OCI-LY3 (cell line): Measurements from ENCODE around the gene KIF3C.
"Not testable (repeated sequence)": the region's sequence is repeated elsewhere in the genome, so short reads cannot be mapped to it uniquely, and the experiment has no call there.

ENCODE experiments used
- H2AFZ ChIP-seq: fragments of 200-600, 300-600 bp; shearing (Covaris generic); 2 replicates; pipeline ENCODE4 v1.6.0; 2014; ENCODE audit warnings: antibody characterized with exemption, low read depth, low read length
- H3K27ac ChIP-seq: fragments of 200-600, 300-600 bp; sonication (generic); 2 replicates; pipeline ENCODE4 v1.5.1; 2014; ENCODE audit warnings: mild to moderate bottlenecking, low read length, moderate library complexity, mixed read lengths
- H3K27me3 ChIP-seq: fragments of 200-600, 300-600 bp; sonication (generic); 2 replicates; pipeline ENCODE4 v1.6.1; 2014; ENCODE audit warnings: low read depth, low read length, mixed read lengths
- H3K36me3 ChIP-seq: fragments of 200-600, 300-600 bp; sonication (generic); replicated peaks from 2 replicates; pipeline ENCODE3; 2014; ENCODE audit warnings: low read depth, low read length, mixed read lengths
- H3K4me1 ChIP-seq: fragments of 300-600, 200-600 bp; sonication (generic); 2 replicates; pipeline ENCODE4 v1.6.1; 2014; ENCODE audit warnings: low read length, mixed read lengths
- H3K4me2 ChIP-seq: fragments of 200-600, 300-600 bp; sonication (generic); 2 replicates; pipeline ENCODE4 v1.6.1; 2014; ENCODE audit warnings: low read length, mixed read lengths
- H3K4me3 ChIP-seq: fragments of 300-600, 200-600 bp; sonication (generic); 2 replicates; pipeline ENCODE4 v1.5.1; 2014; ENCODE audit warnings: antibody characterized with exemption, mild to moderate bottlenecking, low read length, moderate library complexity
- H3K79me2 ChIP-seq: fragments of 300-600, 200-600 bp; shearing (Covaris generic); 2 replicates; pipeline ENCODE4 v1.6.1; 2014; ENCODE audit warnings: mild to moderate bottlenecking, low read length, mixed read lengths
- H3K9ac ChIP-seq: fragments of 300-600, 200-600 bp; shearing (Covaris generic); 2 replicates; pipeline ENCODE4 v1.6.0; 2014; ENCODE audit warnings: mild to moderate bottlenecking, low read length, moderate library complexity
- H3K9me3 ChIP-seq: fragments of 200-600, 300-600 bp; shearing (Covaris generic); 2 replicates; pipeline ENCODE4 v1.6.1; 2014; ENCODE audit warnings: low read length, mixed read lengths; ENCODE audit not compliant: insufficient read depth
- H4K20me1 ChIP-seq: fragments of 200-600, 300-600 bp; sonication (generic); 2 replicates; pipeline ENCODE4 v1.6.1; 2016; ENCODE audit warnings: low read length, mixed read lengths; ENCODE audit not compliant: insufficient read depth
- EZH2phosphoT487 ChIP-seq: fragments of 200-600 bp; shearing (Covaris generic); IDR thresholded peaks from 2 replicates; pipeline ENCODE4 v1.6.1; 2018; ENCODE audit warnings: antibody characterized with exemption, mixed run types, low read depth
- TF ChIP-seq, protein P1 (sequence below): fragments of 200-600, 300-600 bp; sonication (generic); IDR thresholded peaks from 2 replicates; pipeline ENCODE4 v1.5.1; 2014; ENCODE audit warnings: antibody characterized with exemption, low read length, low read depth

Gene KIF3C

DNA sequence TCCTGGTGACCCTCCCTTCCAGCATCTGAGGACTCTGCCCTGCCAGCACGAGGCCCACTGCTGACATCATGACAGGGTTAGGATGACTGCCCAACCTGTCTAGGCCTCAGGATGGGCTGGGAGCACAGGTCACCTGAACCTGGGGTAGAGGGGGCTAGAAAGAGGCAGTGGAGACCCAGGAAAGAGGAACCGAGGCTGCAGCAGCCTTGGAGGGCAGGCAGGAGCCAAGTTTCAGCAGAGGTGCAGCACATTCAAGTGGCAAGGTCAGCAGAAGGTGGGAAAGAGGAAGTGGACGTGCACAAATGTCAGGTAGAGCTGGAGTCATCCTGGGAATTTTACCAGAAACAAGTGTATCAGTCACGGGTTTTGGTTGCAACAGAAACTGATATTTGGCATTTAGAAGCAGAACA, 37.9 kb upstream of the KIF3C start:
- no peak overlapping the region for H3K4me3 ChIP-seq
- no peaks in the 10 kb centered on the region for H3K36me3 ChIP-seq
- no peak overlapping the region for H3K9ac ChIP-seq
- no peak for TF ChIP-seq EZH2phosphoT487
- TF ChIP-seq, protein P1, sequence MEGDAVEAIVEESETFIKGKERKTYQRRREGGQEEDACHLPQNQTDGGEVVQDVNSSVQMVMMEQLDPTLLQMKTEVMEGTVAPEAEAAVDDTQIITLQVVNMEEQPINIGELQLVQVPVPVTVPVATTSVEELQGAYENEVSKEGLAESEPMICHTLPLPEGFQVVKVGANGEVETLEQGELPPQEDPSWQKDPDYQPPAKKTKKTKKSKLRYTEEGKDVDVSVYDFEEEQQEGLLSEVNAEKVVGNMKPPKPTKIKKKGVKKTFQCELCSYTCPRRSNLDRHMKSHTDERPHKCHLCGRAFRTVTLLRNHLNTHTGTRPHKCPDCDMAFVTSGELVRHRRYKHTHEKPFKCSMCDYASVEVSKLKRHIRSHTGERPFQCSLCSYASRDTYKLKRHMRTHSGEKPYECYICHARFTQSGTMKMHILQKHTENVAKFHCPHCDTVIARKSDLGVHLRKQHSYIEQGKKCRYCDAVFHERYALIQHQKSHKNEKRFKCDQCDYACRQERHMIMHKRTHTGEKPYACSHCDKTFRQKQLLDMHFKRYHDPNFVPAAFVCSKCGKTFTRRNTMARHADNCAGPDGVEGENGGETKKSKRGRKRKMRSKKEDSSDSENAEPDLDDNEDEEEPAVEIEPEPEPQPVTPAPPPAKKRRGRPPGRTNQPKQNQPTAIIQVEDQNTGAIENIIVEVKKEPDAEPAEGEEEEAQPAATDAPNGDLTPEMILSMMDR: no peak
- no peak overlapping the region for H2AFZ ChIP-seq
- no peak overlapping the region for H3K4me2 ChIP-seq
- H3K9me3 ChIP-seq: no peaks in the 10 kb centered on the region
- peaks cover 8% of the 10 kb centered on the region for H3K4me1 ChIP-seq
- H3K27ac ChIP-seq: no peak overlapping the region
- H3K79me2 ChIP-seq: no peaks in the 10 kb centered on the region
- no peaks in the 10 kb centered on the region for H4K20me1 ChIP-seq
- no peaks in the 10 kb centered on the region for H3K27me3 ChIP-seq

DNA sequence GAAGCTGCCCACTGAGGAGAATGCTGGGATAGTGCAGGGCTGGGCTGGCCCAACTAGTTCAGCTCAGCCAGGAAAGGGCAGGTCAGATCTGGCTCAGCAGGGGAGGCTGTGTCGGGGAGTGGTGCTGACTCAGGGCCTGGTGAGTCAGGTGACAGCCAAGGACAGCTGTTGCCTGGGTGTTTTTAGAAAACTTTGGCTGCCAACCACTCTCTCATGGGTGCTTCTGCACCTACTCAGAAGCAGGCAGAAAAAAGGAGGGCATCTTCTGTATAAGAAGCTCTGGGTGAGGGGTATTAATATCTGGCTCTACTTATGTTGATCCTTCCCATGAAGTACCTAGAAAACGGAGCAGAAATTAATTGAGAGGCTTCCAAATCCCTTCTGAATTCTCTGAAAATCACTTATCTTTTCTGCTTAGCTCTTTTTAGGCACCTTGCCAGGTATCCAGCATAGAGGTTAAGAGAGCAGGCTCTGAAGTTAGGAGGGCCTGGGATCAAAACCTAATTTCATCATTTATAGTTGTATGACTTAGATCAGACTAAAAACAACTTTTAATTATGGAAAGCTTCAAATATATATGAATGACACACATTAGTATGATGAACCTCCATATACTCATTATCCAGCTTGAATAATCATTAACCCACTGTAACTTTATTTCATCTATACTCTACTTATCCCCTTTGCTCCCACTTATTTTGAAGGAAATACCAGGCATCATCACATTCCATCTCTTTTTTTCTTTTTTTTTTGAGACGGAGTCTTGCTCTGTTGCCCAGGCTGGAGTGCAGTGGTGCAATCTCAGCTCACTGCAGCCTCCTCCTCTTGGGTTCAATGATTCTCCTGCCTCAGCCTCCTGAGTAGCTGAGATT, 36.1 kb upstream of the KIF3C start:
- Histone ChIP-seq H3K9me3 (no peaks in the 10 kb centered on the region), H3K4me3 (no peak overlapping the region), H3K4me1 (peaks cover 8% of the 10 kb centered on the region), H4K20me1 (no peaks in the 10 kb centered on the region), H3K4me2 (no peak overlapping the region), H3K27me3 (no peaks in the 10 kb centered on the region), H2AFZ (no peak overlapping the region), H3K79me2 (no peaks in the 10 kb centered on the region), H3K36me3 (no peaks in the 10 kb centered on the region), H3K27ac (no peak overlapping the region), H3K9ac (no peak overlapping the region)
- TF ChIP-seq, protein P1: no peak
- TF ChIP-seq EZH2phosphoT487: no peak

DNA sequence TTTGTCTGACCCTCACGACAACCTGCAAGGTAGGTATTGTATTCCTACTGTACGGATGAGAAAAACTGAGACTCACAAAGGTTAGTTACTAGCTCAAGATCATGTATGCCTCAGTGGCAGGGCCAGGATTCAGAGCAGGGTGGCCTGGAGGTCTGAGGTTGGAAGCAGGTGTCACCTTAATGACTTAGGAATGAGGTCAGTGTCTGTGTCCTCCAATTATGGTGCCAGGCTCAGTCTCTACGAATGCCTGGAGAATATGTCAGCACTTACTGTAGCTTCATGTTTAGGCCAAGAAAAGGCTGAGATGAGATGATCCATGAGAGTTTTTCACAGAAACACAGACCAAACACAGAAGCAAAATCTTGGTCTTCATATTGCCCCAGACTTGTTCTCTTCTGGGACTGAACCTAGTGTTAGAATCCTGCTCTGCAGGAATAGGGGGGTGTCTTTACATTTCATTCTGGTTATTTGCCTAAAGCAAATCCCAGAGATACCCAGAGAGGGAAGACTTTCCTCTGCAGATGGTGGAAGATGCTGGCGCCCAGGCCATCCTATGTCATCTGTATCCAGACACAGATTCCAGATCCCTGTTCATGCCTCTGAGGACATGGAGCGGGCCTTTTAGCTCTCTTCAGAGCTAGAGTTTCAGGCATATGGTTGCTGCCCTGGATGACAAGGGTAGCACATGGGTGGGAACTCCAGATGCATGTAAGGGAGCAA, 35.3 kb upstream of the KIF3C start:
- no peaks in the 10 kb centered on the region for H3K79me2 ChIP-seq
- no peak overlapping the region for H3K27ac ChIP-seq
- no peaks in the 10 kb centered on the region for H3K36me3 ChIP-seq
- no peaks in the 10 kb centered on the region for H4K20me1 ChIP-seq
- TF ChIP-seq, protein P1: no peak
- H3K4me1 ChIP-seq: peaks cover 8% of the 10 kb centered on the region
- H3K9ac ChIP-seq: no peak overlapping the region
- H3K27me3 ChIP-seq: no peaks in the 10 kb centered on the region
- H2AFZ ChIP-seq: no peak overlapping the region
- no peak overlapping the region for H3K4me2 ChIP-seq
- H3K4me3 ChIP-seq: no peak overlapping the region
- no peaks in the 10 kb centered on the region for H3K9me3 ChIP-seq

DNA sequence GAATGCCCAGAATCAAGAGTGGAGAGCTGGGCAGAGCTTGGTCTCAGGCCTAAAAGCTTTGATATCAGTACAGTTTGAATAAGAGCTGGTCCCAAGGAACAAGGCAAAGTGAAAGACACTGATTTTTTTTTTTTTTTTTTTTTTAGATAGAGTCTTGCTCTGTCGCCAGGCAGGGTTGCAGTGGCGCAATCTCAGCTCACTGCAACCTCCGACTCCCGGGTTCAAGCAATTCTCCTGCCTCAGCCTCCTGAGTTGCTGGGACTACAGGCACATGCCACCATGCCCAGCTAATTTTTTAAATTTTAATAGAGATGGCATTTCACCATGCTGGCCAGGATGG, 34.4 kb upstream of the KIF3C start:
- H4K20me1 ChIP-seq, H3K4me1 ChIP-seq: not testable (repeated sequence)

More for the DNA sequence above, 34.4 kb upstream of the KIF3C start:
- H3K4me2 ChIP-seq, H2AFZ ChIP-seq, H3K9me3 ChIP-seq, H3K4me3 ChIP-seq, H3K79me2 ChIP-seq, H3K9ac ChIP-seq, H3K27me3 ChIP-seq, H3K27ac ChIP-seq, H3K36me3 ChIP-seq: not testable (repeated sequence)
